ENCODE data around the gene NEXMIF.

- TF ChIP-seq CTCF (IDR thresholded peaks at IDR 0.05) (no peak), POLR2A (IDR thresholded peaks at IDR 0.05) (no peak), EP300 (IDR thresholded peaks at IDR 0.05) (no peak)
Measured at GRCh38 chrX:74923942-74924448, 1.3 kb downstream of the NEXMIF start.

Data from ovary (tissue), 3 donors.